DND-41 (cell line): ENCODE data around the gene RGS3.

Experiments used
- CTCF ChIP-seq: IDR thresholded peaks from 2 replicates; pipeline ENCODE4 v1.5.1; 2012; ENCODE audit warnings: borderline replicate concordance, low read length, moderate library complexity, mild to moderate bottlenecking; ENCODE audit not compliant: poor library complexity, severe bottlenecking; ENCODE audit errors: extremely low read depth
- EZH2 ChIP-seq: IDR thresholded peaks from 3 replicates; pipeline ENCODE4 v1.6.1; 2012; ENCODE audit warnings: borderline replicate concordance, low read depth, mild to moderate bottlenecking, moderate library complexity, low read length, inconsistent platforms; ENCODE audit not compliant: severe bottlenecking

GRCh38 chr9:113616621-113617496 is 153.3 kb downstream of the RGS3 start:
- TF ChIP-seq CTCF = no peak
- no peak for TF ChIP-seq EZH2
